ENCODE results near the gene STK17B.

GRCh38 chr2:196220671-196221070 is 49.3 kb upstream of the STK17B start:
- TF ChIP-seq CTCF (IDR thresholded peaks at IDR 0.05), result no peak
- TF ChIP-seq POLR2AphosphoS5 (IDR thresholded peaks at IDR 0.05), result no peak
- no peak for TF ChIP-seq POLR2A (IDR thresholded peaks at IDR 0.05)
